K562 (cell line): ENCODE measurements around the gene PDCD1. TPM values are rescaled to one million over a fixed set of nuclear protein-coding genes. Genes with fewer than 3 reads are reported as not detected.
A peak's percentile ranks its signal among the peaks of the same experiment; 100 is the strongest.

Source experiments
- DMBX1 ChIP-seq: fragments of 250-450 bp; sonication (Bioruptor Pico); IDR thresholded peaks from 2 replicates; pipeline ENCODE4 v1.8.0; 2022; ENCODE audit warnings: inconsistent platforms, mild to moderate bottlenecking, moderate library complexity, borderline replicate concordance
- EHMT2 ChIP-seq: fragments of 450-650 bp; IDR thresholded peaks from 2 replicates; pipeline ENCODE4 v1.6.1; 2018; ENCODE audit warnings: antibody characterized with exemption
- ILK ChIP-seq: fragments of 450-650 bp; IDR thresholded peaks from 2 replicates; pipeline ENCODE4 v1.6.1; 2016; ENCODE audit warnings: missing genetic modification characterization, low read depth, mild to moderate bottlenecking, missing compliant biosample characterization, moderate library complexity, borderline replicate concordance
- MCM5 ChIP-seq: fragments of 450-650 bp; IDR thresholded peaks from 2 replicates; pipeline ENCODE4 v1.6.1; 2016; ENCODE audit warnings: low read depth
- NR2C1 ChIP-seq, 2 experiments: fragments of 450-650 bp; IDR thresholded peaks; 2 replicates each; pipeline ENCODE4 v1.6.1; 2017; ENCODE audit warnings: mild to moderate bottlenecking in 2 of 2, antibody characterized with exemption in 1 of 2, inconsistent platforms in 1 of 2, missing compliant biosample characterization in 1 of 2, missing genetic modification characterization in 1 of 2
- PCBP2 ChIP-seq: fragments of 200-400 bp; formaldehyde crosslinking; IDR thresholded peaks from 2 replicates; pipeline ENCODE4 v1.6.1; 2018; ENCODE audit warnings: low read length, low read depth, mild to moderate bottlenecking, moderate library complexity; ENCODE audit not compliant: poor library complexity, severe bottlenecking
- PHTF2 ChIP-seq: fragments of 250-450 bp; sonication (Bioruptor Pico); IDR thresholded peaks from 2 replicates; pipeline ENCODE4 v1.5.0; 2021; ENCODE audit warnings: mild to moderate bottlenecking
- POLR3G ChIP-seq: IDR thresholded peaks from 2 replicates; pipeline ENCODE4 v1.6.1; 2011; ENCODE audit not compliant: insufficient read length, insufficient replicate concordance; ENCODE audit errors: extremely low read depth
- SIN3A ChIP-seq, 2 experiments: fragments of 150-350 bp in 1 of 2; IDR thresholded peaks; 2 replicates each; pipeline ENCODE4 v1.6.1; 2011 to 2016; ENCODE audit warnings: borderline replicate concordance in 2 of 2, low read depth in 2 of 2, low read length in 2 of 2, mild to moderate bottlenecking in 2 of 2, moderate library complexity in 2 of 2; ENCODE audit not compliant: control insufficient read depth in 1 of 2
- SLC30A9 ChIP-seq: fragments of 250-450 bp; sonication (Bioruptor Pico); IDR thresholded peaks from 2 replicates; pipeline ENCODE4 v1.8.0; 2022; ENCODE audit warnings: mild to moderate bottlenecking, moderate library complexity
- ZNF707 ChIP-seq: fragments of 250-450 bp; sonication (Bioruptor Pico); conservative IDR thresholded peaks from 2 replicates; pipeline ENCODE4 v1.8.0; 2022; ENCODE audit warnings: inconsistent platforms, mild to moderate bottlenecking, moderate library complexity
- ZNF77 ChIP-seq: fragments of 250-450 bp; sonication (Bioruptor Pico); IDR thresholded peaks from 2 replicates; pipeline ENCODE4 v1.5.0; 2020
- polyA plus RNA-seq, 8 experiments: library from polyadenylated mRNA; depleted of rRNA in 4 of 8; stranded (reverse) in 5 of 8; unstranded in 3 of 8; fragments of >200 nt; fragmentation: Nextera tagmentation in 2 of 8; fragmentation: Illumina TruSeq in 1 of 8; extraction: Ambion mirVana in 2 of 8; extraction: Trizol in 1 of 8; gene quantifications; 2 replicates each; pipeline versions ENCODE4 v1.2.1 to v1.2.3, GENCODE V29; 2011 to 2014; ENCODE audit warnings: inconsistent platforms in 1 of 8, missing spikeins in 1 of 8
- total RNA-seq, 7 experiments: library from RNA; depleted of rRNA in 6 of 7; stranded (reverse); fragments of >200 nt in 6 of 7; fragmentation: Illumina TruSeq in 2 of 7; extraction: Trizol in 2 of 7; gene quantifications; 2 replicates each; pipeline versions ENCODE4 v1.2.1 to v1.2.3, GENCODE V29; 2011 to 2021; ENCODE audit warnings: low replicate concordance in 1 of 7
- TF ChIP-seq, protein P1 (sequence below), 2 experiments: fragments of 450-650 bp in 1 of 2; IDR thresholded peaks; 2 replicates each; pipeline ENCODE4 v1.6.1; 2011 to 2017; ENCODE audit warnings: low read depth in 2 of 2, antibody characterized with exemption in 1 of 2, borderline replicate concordance in 1 of 2, low read length in 1 of 2, mild to moderate bottlenecking in 1 of 2, mixed read lengths in 1 of 2; ENCODE audit not compliant: control insufficient read depth in 1 of 2
- TF ChIP-seq, protein P2 (sequence below), 2 experiments: IDR thresholded peaks; 2 replicates each; pipeline ENCODE4 v1.6.1; 2012; ENCODE audit warnings: improper control_type of control experiment in 2 of 2, low read depth in 2 of 2, low read length in 2 of 2, borderline replicate concordance in 1 of 2
- TF ChIP-seq, protein P3 (sequence below): IDR thresholded peaks from 3 replicates; pipeline ENCODE4 v1.6.1; 2011; ENCODE audit warnings: borderline replicate concordance, mild to moderate bottlenecking, moderate library complexity; ENCODE audit not compliant: insufficient read length; ENCODE audit errors: extremely low read depth

The PDCD1 gene
- total and polyA plus RNA-seq, 9 of the 15 experiments (the other 6 are each of a cell fraction or from before 2014, with no cell fraction given): 0.15 to 2.5 (median 1.0) TPM; not detected in 2

DNA sequence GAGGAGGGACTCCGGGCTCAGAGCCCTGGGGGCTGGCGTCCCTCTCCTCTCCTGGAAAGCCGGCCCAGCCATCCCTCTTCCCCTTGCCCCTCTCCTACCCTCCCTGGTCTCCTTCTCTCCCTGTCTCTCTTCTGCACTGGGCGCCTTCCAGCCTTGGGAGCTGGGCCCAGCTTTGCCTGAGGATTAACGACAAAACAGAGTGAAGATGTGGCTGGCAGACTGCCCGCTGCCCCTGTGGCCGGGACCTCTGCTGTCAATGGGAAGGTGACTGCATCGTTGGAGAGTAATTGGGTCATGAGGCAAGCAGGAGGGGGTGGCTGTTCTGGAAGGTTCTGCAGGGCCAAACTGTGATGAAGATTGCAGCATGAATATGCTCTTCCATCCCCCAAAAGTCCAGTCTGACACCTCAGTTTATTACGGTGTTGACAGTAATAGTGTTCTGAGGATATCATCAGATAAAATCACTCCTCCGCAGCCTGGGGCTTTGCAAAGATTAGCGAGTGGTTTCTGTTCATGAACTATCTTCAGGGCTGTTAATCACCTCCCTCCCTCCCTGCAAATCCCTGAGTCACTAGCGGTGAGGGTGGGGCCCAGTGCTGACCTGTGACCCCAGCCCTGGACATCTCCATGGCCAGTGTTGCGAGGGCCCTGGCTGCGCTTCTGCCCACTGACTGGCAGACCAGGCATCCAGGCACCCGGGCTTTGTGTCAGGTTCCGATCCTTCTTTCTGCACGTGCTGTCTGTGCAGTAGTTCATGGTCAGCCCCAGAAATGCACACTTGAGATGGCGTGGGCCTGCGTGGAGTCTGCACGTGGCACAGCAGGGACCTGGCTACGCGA, 33.8 kb upstream of the PDCD1 start (continued):
- TF ChIP-seq MCM5 (no peak), ZNF707 (CRISPR knock-in tag) (no peak), ZNF77 (CRISPR knock-in tag) (no peak), PCBP2 (no peak), SLC30A9 (CRISPR knock-in tag) (no peak), EHMT2 (no peak), SIN3A (IDR thresholded peaks at IDR 0.05; ENCODE audit: borderline replicate concordance in 2 of 2, control insufficient read depth in 1 of 2, low read depth in 2 of 2, low read length in 2 of 2) (no peak), ILK (no peak), POLR3G (no peak), PHTF2 (CRISPR knock-in tag) (no peak), NR2C1 (IDR thresholded peaks at IDR 0.05) (peak; percentile 91), NR2C1 (tag; IDR thresholded peaks at IDR 0.05) (peak; percentile 94), DMBX1 (CRISPR knock-in tag) (no peak)
- TF ChIP-seq, protein P1, sequence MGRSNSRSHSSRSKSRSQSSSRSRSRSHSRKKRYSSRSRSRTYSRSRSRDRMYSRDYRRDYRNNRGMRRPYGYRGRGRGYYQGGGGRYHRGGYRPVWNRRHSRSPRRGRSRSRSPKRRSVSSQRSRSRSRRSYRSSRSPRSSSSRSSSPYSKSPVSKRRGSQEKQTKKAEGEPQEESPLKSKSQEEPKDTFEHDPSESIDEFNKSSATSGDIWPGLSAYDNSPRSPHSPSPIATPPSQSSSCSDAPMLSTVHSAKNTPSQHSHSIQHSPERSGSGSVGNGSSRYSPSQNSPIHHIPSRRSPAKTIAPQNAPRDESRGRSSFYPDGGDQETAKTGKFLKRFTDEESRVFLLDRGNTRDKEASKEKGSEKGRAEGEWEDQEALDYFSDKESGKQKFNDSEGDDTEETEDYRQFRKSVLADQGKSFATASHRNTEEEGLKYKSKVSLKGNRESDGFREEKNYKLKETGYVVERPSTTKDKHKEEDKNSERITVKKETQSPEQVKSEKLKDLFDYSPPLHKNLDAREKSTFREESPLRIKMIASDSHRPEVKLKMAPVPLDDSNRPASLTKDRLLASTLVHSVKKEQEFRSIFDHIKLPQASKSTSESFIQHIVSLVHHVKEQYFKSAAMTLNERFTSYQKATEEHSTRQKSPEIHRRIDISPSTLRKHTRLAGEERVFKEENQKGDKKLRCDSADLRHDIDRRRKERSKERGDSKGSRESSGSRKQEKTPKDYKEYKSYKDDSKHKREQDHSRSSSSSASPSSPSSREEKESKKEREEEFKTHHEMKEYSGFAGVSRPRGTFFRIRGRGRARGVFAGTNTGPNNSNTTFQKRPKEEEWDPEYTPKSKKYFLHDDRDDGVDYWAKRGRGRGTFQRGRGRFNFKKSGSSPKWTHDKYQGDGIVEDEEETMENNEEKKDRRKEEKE (IDR thresholded peaks at IDR 0.05; ENCODE audit: borderline replicate concordance in 1 of 2, control insufficient read depth in 1 of 2, low read depth in 2 of 2, low read length in 1 of 2): no peak
- TF ChIP-seq, protein P2, sequence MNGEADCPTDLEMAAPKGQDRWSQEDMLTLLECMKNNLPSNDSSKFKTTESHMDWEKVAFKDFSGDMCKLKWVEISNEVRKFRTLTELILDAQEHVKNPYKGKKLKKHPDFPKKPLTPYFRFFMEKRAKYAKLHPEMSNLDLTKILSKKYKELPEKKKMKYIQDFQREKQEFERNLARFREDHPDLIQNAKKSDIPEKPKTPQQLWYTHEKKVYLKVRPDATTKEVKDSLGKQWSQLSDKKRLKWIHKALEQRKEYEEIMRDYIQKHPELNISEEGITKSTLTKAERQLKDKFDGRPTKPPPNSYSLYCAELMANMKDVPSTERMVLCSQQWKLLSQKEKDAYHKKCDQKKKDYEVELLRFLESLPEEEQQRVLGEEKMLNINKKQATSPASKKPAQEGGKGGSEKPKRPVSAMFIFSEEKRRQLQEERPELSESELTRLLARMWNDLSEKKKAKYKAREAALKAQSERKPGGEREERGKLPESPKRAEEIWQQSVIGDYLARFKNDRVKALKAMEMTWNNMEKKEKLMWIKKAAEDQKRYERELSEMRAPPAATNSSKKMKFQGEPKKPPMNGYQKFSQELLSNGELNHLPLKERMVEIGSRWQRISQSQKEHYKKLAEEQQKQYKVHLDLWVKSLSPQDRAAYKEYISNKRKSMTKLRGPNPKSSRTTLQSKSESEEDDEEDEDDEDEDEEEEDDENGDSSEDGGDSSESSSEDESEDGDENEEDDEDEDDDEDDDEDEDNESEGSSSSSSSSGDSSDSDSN (IDR thresholded peaks at IDR 0.05; ENCODE audit: borderline replicate concordance in 1 of 2, low read depth in 2 of 2, low read length in 2 of 2): no peak
- TF ChIP-seq, protein P3, sequence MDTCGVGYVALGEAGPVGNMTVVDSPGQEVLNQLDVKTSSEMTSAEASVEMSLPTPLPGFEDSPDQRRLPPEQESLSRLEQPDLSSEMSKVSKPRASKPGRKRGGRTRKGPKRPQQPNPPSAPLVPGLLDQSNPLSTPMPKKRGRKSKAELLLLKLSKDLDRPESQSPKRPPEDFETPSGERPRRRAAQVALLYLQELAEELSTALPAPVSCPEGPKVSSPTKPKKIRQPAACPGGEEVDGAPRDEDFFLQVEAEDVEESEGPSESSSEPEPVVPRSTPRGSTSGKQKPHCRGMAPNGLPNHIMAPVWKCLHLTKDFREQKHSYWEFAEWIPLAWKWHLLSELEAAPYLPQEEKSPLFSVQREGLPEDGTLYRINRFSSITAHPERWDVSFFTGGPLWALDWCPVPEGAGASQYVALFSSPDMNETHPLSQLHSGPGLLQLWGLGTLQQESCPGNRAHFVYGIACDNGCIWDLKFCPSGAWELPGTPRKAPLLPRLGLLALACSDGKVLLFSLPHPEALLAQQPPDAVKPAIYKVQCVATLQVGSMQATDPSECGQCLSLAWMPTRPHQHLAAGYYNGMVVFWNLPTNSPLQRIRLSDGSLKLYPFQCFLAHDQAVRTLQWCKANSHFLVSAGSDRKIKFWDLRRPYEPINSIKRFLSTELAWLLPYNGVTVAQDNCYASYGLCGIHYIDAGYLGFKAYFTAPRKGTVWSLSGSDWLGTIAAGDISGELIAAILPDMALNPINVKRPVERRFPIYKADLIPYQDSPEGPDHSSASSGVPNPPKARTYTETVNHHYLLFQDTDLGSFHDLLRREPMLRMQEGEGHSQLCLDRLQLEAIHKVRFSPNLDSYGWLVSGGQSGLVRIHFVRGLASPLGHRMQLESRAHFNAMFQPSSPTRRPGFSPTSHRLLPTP: no peak
